HG03196 (cell line): ENCODE measurements around the gene DAPL1.

ENCODE experiments used
- ATAC-seq: cut with Tn5 transposase; IDR thresholded peaks from one replicate; pipeline ENCODE4 v1.9.1; 2021; ENCODE audit not compliant: unreplicated experiment

The DAPL1 gene

DNA sequence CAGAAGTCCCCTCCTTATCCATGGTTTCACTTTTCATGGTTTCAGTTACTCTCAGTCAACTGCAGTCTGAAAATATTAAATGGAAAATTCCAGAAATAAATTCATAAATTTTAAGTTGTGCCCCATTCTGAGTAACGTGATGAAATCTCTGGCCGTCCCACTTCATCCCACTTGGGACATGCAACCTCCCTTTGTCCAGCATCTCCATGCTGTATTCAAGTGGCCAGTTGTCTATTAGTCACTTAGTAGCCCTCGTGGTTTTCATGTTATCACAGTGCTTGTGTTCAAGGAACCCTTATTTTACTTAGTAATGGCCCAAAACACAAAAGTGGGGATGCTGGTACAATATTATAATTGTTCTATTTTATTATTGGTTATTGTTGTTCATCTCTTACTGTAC is 18.0 kb upstream of the DAPL1 start:
- no peak for ATAC-seq

DNA sequence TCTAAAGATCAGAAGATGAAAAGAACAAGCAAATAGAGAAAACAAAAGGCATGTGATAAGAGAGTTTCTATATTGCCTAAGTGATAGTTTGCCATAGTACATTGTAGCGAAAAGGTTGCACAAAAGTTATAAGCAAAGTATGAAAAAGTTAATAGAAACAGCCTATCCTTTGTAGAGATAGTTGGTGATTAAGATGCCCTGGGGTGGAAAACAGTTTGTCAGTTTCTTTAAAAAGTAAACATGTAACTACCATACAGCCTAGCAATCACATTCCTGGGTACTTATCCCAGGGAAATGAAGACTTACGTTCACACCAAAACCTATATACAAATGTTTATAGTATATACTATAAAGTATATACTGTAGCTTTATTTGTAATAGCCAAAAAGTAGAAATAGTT is 16.9 kb upstream of the DAPL1 start:
- no peak for ATAC-seq

DNA sequence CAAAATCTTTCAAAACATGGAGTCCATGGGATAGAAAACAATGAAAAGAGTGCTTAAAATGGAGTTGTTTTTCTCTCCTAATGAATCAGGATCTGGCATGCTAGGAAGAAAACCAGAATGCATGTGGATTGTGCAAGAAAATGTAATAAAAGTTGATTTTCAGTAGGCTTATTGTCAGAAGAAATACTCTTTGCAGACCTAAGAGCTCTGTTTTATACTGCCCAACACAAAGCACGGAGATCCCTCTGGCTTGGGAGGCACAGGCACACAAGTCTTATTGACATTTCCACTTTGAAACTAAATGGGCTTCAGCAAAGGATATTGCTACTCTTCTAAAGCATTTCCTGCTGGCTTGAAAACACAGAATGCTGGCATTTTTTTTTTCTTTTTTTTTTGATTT is 15.5 kb upstream of the DAPL1 start:
- no peak for ATAC-seq

DNA sequence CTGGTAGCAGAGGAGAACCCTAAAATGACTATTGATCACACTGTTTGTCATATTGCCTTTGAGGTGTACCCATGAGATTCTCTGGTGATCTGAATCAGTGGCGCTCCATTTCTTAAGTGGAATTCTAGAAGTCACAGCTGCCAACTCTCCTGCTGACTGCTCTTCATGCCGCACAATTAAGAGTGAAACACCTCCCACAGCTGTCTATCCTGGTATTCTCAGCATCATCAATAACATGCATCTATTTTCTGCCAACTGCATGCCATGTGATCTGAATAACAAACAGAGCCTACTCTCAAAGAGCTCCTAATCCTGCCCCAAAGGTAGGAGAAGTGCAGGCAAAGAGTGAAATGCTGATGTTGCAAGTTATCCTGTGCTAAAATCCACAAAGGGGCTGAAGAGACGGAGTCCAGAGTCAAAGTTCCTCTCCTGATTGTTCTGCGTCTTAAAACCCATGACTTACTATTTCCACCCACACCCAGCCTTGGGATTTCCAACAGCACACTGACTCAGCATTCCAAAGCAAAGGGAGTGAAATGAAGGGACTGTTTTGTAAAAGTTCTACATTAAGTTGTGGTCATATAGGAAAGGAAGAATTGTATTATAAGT is 13.7 kb upstream of the DAPL1 start:
- no peak for ATAC-seq

DNA sequence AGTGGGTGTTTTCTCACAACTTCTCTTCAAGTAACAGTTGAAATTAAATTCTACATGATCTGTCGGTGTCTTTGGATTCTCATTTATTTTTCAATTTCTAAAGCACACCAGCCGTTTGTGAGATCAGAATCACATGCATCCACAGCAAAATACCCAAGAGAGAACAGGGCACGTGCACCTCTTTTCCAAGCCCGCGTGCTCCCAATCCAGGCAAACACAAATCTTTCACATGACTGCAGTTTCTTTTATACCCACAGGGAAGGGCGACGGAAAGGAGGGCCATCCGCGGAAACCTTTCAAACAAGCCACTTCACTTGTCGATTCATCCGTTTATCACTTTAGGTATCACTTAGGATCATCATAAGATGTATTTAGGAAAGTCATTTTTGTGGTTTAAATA is 13.0 kb upstream of the DAPL1 start:
- no peak for ATAC-seq

DNA sequence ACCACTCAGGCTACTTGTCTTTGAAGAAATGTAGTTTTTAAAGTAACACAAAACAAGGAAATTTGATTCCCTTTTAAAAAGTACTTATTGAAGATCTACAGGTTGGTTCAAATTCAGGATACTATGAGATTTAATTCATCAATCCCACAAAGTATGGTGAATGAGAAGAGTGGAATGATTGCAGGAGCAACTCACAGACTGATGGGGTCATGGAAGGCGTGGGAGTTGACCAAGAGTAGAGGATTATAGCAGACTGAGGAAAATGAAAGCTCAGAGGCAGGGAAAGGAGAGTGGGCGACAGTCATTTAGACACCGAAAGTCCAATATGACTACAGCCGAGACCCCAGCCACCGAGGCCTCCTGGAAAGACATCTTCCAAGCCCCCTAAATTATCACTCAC is 12.5 kb upstream of the DAPL1 start:
- no peak for ATAC-seq

DNA sequence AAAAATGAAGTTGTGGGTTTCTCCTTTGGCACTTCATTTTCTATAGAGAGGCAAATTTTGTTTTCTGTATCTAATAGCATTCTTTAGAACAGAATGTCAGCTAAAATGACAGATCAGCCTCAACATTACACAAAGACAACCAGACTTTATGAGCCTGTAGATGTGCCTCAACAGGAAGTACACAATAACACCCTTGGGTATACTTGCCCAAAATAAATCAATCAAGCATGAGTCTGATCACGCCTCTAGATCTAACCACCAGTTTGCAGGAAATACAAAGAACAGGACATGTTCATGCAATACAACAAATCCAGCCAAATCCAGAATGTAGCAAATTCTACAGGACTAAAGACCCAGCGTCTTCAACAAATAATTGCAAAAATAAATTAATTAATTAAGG is 11.2 kb upstream of the DAPL1 start:
- ATAC-seq: no peak

DNA sequence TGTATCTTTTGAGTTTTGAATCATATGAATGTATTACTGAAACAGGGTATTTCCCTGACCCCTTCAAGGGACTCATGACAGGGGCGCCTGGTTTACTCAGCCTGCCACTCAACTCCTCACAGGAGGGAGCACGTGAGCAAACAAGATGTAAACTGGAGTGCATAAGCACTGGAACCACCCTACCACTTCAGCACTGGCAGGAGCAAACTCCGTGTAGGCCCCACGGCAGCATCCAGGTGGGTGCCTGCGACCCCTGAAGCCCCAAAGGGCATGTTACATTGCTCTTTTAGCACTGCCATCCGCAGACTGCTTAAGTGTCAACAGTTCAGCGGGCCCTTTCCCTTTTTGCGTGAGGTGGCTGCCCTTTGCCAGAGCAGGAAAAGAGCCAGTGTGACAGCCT is 8.2 kb upstream of the DAPL1 start:
- no peak for ATAC-seq

DNA sequence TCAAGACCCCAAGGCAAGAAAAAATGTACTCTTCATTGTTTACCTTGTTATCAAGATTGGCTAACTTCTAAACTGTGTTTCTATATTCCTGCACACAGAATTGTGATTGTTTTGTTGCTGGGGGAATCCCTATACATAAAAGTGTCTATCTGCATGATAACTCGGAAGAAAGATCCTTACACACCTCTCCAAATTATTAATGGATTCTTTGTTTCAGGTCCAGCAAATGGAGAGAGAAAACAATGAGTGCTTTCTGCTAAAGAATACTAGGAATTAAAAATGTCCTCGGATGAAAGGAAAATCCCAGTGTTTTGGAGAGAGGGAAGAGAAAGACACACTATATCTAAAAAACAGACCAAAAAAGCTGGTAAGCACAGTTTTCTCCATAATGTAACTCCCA is 6.2 kb upstream of the DAPL1 start:
- ATAC-seq: no peak

DNA sequence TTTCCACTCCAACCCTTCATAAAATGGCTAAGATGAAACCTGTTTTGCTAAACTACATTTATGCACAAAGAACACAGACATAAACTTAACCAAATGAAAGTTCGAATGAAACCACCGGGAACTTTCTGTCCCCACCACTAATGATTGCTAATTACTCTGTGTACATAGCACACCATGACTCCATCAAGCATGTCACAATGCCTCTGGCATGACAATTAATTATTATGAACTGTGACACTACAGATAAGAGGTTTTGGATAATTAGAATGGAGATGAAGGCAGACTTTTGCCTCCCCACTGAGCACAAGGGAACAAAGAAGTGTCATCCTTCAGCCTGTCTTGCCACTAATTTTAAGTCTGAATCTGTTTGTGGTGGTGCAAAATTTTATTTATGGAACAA is 1.5 kb downstream of the DAPL1 start:
- no peak for ATAC-seq

DNA sequence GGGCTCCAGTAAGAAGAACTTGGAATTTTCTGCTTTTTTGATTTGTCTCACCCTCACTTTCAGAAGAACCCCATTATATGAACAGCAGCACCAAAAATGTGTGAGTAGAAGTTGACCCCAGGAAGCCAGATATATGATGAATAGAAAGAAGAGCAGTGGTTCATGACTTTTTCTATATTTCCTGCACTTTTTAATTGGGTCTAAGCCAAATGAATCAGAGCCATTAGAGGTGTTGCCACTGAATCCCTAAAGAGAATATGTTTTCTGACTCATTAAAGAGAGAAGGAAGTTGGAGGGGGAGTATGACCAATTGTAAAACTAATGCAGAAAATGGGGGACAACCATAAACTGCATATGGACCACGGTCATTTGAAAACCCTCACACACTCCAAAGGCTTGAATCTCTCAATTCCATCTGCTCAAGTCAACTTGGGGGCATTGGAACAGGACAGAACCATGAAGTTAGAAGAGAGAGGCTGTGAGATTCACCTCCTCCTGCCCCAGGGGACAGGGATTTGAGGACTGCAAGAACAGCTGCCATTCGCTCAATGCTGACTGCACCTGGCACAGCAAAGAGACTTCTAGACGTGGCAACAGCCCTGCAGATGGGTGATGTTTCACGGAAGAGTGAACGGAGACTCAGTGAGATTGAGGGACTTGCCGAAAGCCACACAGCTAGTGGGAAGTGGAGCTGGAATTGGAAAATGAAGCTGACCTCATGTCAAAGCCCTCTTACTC is 3.0 kb downstream of the DAPL1 start:
- no peak for ATAC-seq

DNA sequence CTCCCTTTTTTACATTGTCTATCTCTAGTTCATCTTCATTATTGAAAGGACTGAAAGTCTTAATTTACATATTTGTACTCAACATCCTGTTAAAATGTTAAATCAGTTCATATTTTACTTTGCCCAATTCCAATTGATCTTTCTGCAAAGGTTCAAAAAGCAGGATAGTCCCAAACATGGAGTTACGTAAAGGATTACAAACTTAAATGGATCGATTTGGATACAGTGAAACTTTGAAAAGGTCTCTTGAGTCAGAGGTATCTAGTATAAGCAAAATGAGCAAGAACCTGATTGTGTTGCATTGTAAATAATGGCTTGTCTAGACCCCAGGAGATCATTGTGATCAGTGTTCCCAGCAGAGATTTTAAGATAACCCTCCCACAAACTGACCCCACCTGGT is 4.1 kb downstream of the DAPL1 start:
- no peak for ATAC-seq

DNA sequence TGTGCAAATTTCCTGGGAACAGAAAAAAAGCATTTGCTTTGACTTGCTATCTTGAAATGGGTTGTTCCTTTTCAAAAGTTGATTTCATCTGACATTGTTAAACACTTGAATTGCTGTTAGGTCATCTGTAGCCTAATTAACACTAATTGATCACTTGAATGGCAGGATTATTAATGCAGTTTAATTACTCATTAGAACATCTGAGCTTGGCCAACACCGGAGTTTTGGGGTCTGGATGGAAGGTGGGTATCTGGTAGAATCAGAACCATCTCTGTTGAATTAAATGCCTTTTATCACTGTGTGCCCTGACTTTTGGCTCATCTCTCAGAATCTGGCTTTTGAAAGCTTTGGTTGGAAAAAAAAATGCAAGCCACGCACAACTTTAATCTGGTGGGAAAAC is 8.4 kb downstream of the DAPL1 start:
- no peak for ATAC-seq

DNA sequence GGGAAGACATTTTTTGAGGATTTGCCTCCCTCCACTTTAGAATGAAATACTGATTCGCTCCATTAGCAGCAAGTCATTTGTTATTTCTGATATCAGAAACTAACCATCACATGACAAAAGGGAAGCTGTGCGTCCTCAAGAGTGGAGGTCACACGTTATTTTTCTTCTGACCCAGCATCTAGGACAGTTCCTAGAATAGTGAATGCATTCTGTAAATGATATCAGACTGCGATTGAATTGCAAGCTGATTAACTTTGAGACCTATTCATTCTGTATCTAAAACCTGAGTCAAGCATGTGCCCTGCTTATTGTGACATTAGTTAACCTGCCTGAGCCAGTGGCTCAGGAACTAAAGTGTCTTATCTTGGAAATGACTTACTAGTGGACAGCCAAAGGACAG is 10.1 kb downstream of the DAPL1 start:
- ATAC-seq: no peak

DNA sequence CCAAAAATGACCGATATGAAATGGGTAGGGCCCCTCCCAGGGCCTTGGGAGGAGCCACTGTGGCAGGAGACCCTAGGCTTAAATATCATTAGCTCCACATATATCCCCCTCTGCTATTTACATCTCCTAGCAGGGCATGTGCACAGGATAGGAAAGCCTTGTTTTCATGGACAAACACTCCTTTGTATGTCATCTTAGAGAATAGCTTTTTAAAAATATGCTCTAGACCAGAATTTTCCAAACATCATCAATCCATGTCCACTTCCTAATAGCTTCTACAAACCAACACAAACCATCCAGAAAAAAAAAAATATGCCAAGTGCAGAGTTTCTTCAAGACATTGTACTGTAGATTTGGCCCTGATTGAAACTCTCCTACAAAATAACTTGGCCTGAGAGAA is 10.8 kb downstream of the DAPL1 start:
- no peak for ATAC-seq

DNA sequence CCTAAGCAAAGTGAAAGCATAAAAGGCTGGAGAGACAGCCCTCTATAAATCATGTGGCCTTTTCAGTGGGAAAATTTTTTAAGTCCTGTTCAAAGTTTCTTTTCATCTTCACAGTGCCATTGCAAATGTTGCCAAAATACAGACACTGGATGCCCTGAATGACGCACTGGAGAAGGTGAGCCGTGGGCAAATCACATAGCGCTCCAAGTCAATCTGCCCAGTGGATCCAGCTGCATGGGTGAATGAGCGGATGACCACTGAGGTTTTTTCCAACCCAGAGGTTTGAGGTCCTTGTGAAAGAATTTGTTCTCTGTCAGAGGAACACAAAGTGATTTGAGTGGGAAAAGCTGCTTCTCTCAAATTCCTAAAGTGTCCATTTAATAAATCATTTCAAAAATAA is 11.8 kb downstream of the DAPL1 start:
- ATAC-seq: no peak

DNA sequence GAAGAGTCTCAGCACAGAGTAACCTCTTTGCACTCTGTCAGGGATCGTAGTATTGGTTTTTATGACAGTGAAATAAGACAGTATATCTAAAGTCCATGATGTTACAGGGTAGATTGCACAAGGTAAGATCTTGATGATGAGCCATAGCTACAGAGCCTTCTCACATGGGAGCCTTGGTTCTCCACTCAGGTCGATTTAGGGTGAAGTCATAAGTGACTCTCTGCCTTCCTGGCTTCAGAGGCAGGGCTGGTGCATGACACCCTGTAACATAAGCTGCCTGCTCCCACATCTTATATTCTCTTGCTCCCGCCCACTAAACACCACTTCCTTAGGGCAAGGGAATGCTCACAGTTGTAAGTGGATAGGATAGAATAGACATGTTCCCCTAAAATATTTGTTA is 13.3 kb downstream of the DAPL1 start:
- no peak for ATAC-seq

DNA sequence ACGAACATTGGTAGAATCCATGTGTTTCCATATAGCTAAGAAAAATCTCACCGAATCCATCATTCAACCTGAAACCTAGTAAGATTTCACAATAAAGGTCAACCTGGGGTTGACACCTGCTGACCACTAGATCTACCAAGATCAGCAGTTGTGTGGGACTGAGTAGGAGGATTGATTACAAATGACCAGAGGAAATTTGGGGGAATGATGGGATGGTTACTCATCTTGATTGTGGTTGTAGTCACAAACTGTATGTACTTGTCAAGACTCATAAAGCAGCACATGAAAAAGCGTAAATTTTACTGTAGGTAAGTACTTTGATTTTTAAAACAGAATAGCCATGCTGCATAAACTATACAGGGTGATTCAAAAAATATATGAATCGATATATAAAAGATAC is 14.7 kb downstream of the DAPL1 start:
- ATAC-seq: no peak

DNA sequence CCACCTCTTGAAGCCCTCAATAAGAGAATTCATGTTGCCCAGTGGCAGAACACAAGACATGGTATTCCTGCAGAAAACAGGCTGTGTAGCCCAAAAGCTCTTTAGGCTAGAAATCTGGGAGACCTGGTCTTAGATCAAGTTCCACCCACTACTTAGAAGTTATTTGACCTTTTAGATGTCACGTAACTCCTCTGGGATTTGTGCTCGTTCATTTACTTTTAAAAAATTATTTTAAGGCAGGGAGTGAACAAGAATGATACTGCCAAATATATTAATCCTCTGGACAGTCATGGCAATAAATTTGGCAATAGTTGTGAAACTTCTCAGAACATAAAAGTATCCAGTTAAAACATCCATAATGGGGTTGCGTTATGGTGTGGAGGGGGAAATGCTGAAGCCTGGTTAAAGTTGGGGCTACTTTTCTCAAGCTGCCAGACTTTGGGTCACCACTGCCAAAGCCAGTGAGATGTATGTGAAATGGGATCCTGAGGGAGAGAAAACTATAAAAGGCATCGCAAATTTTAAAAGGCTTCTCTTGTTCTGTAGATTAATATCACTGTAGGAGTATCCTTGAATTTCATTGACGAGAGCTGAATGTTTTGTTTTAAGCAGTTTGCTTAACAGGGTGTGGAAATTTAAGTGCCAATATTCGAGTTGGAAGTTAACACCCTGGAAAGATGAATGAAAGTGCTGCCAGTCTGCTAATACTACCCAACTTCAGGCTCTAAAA is 15.8 kb downstream of the DAPL1 start:
- ATAC-seq: no peak

DNA sequence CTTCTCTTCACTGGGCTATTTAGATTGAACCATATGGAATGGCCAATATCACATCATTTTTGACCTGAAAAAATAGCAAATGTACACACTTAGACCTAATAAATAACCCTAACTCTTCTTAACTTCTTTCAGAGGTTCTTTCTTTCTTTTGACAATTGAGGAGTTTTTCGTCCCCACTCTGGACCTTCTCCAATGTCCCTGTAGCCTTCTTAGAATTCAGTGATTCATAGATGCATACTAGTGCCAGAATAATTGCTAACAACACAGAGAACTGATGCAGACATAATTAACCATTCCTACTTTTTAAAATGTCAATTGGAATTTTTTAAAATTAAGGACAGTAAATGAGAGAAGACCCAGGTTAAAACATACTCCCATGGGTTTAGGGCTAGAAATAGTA is 20.0 kb downstream of the DAPL1 start:
- no peak for ATAC-seq

DNA sequence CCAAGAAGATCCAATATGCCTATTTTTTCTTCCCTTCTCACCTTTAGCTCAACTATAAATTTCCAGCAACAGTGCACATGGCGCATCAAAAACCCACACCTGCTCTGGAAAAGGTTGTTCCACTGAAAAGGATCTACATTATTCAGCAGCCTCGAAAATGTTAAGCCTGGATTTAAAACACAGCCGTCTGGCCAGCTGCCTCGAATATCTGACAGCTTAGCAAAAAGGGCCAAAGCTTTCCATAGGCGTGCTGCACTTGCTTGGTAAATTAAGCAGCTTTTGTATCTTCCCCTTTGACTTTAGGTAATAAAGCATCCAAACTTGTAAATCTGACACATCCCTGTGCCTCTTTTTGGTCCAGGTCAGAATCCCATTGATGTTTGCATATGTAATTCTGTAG is 20.5 kb downstream of the DAPL1 start:
- ATAC-seq: no peak

DNA sequence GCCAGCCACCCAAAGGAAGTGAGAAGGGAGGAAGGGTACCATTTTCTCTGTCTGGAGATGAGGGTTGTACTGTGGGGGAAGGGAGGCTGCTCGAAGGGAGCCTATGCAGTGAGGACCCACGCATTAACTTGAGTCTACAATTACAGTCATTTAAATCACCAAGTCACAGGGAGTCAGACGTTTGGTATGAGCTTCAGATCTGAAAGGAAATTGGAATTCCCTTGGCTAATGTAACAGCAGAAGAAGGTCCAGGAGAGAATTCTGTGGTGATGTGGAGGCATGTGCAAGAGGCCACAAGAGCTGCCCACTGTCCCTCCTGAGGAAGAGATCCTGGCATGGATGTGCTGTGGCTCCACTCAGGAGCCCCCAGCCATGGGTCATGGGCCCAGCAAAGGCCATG is 22.5 kb downstream of the DAPL1 start:
- no peak for ATAC-seq

DNA sequence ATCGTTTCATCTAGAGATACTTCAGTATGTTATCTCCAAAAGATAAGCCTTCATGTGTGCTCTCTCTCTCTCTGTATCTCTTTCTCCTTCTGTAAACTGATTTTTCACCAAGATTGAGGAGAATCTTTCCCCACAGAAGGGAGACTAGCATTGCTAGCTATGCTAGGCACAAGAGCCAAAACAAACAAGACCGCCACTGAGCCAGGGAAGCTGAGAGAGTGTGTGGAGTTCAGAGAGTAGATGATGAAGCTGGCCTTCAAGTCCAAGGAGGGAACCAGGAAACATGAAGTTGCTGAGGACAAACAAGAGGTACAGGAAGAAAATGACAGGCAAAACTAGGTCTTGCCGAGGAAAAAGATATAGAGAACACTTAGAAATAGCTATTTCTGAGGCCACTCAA is 23.4 kb downstream of the DAPL1 start:
- no peak for ATAC-seq
